SKM-1 (cell line): ENCODE data around the gene PHYHD1.

ENCODE experiments used
- DNase-seq: peaks from one replicate; lab custom pipeline; 2025; ENCODE audit not compliant: unreplicated experiment; lab: John Stamatoyannopoulos, UW

PHYHD1 gene

DNA sequence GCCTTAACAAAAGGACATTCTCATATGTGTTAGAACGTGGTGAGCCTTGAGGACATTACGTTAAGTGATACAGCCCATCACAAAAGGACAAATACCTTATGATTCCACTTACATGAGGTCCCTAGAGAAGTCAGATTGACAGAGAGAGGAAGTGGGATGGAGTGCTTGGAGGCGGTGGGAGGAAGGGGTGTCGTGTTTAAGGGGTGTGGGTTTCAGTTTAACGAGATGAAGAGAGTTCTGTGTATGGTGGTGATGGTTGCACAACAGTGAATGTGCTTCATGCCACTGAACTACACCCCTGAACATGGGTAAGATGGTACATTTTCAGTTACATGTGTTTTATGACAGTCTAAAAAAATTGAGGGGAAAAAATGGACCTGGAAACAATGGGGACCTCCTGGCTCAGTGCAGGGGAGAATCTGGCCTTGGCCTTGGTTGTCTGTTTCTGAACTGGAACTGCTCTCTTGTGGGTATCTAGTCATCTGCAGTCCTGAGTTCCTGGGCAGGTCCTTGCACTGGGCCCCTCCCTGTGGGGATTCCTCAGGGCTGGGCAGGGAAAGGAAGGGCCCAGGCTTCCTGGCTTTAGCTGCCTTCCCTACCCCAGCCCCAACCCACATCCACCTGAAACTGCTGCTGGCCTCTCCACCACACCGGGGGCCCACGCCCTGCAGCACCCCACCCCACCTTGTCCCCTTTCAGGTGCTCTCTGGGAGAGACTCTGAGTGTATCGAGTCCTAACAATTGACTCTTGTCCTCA, 21.0 kb upstream of the PHYHD1 start:
- no peak for DNase-seq

DNA sequence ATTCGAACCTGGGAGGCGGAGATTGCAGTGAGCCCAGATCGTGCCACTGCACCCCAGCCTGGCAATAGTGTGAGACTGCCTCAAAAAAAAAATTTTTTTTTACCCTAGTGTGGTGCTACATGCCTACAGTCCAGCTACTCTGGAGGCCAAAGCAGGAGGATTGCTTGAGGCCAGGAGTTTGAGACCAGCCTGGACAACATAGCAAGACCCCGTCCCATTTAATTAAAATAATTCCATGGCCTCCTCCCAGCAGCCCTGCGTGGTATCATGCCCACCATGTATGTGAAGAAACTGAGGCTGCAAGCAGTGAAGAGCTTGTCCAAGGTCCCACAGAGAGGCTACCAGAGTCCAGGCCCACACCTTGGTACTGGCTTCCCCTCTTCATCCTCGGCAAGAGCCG, 19.4 kb upstream of the PHYHD1 start:
- DNase-seq: no peak

DNA sequence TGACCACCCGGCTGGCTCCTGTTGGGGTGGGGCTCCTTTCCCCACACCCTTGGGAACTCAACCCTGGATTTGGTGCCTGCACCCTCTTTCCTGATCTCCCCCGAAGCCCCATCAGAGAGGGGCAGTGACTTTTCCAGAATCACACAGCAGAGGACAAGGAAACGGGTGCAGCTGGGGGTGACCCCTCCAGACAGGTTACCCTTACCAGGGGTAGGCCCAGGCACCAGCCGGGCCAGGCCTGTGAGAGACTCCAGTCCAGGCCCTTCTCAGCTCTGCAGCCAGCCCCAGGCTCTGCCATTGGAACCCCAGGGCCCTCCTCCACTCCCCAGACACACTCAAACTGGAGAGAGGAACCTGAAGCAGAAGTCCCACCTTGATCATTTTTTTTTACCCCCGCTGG, 19.0 kb upstream of the PHYHD1 start:
- DNase-seq: no peak

DNA sequence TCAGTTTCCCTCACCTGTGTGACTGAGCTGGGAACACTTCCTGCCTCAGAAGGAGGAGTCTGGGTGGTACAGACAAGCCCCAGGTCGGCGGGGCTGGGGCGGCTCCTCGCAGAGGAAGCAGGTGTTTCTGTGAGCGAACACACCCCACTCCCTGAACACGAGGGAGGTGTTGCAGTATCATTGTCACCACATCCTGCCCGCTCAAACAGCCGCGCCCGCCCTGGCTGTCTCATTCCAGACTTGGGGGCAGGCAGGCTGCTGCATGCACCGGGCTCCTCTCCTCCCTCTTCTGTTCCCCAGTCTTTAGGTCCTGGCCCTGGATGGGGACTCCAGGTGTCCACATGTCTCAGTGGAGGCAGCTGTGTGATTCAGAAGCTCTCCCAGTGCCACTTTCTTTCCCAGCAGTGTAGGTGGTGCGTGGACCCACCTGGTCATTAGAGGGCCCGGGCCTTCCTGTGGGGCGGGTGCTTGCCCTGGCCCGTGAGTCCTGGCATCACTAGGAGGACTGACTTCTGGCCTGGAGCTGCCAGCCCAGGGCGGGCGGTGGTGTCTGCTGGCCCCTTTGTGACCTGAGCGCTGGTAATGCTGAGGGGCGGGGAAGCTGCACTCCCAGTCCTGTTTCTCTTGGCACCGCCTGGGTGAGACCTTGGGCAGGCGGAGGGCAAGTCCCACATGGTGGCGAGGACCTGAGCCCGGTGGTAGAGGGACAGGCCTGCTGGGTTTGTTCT, 18.3 kb upstream of the PHYHD1 start:
- no peak for DNase-seq

DNA sequence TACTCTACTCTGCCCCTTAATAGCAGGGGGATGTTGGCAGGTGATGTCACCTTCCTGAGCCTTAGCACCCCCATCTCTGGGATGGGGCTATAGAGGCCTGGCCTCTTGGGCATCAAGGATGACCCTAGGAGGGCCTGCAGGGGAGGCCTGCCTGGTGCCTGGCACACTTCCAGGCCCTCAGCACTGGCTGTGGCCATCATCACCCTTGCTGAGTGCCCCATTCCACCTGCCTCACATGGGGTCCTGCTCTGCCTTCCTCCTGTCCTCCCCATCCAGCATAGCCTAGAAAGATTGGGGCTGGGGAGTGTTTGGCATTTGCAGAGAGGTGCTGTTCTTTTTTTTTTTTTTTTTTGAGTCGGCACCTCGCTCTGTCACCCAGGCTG, 17.7 kb upstream of the PHYHD1 start:
- no peak for DNase-seq

DNA sequence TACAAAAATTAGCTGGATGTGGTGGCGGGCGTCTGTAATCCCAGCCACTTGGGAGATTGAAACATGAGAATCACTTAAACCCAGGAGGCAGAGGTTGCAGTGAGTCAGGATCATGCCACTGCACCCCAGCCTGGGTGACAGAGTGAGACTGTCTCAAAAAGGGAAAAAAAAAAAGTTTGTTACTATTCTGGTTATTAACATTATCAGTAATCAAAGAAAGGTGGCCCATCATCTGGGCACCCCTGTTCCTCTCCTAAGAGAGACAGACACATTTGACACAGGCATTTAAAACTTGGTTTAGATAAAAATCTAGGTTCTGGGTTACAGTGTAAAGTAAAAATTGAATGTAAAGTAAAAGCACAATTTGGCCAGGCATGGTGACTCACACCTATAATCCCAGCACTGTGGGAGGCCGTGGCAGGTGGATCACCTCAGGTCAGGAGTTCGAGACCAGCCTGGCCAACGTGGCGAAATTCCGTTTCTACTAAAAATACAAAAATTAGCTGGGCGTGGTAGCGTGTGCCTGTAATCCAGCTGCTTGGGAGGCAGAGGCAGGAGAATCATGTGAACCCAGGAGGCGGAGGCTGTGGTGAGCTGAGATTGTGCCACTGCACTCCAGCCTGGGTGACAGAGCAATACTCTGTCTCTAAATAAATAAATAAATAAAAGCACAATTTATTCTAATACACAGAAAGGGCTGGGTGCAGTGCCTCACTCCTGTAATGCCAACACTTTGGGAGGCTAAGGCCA, 16.7 kb upstream of the PHYHD1 start:
- DNase-seq: no peak

DNA sequence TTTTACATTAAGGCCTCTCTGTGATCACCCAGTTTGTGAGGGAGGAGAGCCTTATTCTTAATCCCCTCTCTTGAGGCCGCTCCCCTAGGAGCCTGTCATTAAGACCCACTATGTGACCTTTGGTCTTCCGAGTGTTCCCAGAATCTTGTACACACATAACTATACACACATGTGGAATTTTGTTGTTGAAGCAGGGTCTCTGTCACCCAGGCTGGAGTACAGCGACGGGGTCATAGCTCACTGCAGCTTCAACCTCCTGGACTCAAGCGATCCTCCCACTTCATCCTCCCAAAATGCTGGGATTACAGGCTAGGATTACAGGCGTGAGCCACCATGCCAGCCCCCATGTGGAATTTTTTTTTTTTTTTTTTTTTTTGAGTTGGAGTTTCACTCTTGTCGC, 14.8 kb upstream of the PHYHD1 start:
- no peak for DNase-seq

DNA sequence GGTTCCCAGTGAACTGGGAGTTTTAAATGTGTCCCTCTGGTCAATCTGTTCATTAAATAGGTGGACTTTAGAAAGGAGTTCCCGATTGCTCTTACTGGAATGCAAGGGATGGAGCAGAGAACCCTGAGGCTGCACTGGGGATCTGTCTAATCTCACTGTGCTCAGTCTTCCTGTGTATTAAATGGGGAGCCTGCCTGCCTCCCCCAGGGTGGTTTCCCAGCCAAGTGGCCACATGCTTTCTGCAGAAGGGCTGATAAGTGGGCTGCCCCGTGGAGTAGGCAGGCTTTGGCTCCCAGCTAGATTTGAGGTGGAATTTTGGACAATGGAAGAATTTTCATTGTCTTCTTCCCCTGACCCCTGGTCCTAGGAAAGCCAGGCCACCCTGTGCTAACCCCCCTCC, 14.0 kb upstream of the PHYHD1 start:
- no peak for DNase-seq

DNA sequence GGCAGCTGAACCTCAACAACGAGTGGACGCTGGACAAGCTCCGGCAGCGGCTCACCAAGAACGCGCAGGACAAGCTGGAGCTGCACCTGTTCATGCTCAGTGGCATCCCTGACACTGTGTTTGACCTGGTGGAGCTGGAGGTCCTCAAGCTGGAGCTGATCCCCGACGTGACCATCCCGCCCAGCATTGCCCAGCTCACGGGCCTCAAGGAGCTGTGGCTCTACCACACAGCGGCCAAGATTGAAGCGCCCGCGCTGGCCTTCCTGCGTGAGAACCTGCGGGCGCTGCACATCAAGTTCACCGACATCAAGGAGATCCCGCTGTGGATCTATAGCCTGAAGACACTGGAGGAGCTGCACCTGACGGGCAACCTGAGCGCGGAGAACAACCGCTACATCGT, 12.4 kb upstream of the PHYHD1 start:
- DNase-seq: no peak

DNA sequence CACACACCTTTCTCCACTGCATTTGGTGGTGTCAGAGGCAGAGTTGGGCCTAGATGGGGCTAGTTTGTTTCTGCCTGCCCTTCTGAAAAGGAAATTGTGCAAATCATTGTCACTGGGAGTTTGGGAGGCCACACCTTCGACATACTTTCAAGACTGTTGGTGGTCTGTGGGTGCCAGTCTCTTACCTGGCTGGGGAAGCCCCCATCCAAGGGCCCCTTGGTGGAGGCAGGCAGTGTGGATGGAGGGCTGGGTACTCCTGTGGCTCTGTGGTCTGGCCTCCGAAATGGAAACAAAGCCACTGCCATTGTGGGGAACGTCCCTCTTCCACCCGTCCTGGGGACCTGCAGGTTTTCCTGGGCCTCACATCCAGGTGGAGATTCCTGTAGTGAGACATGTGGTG, 10.9 kb upstream of the PHYHD1 start:
- DNase-seq: no peak

DNA sequence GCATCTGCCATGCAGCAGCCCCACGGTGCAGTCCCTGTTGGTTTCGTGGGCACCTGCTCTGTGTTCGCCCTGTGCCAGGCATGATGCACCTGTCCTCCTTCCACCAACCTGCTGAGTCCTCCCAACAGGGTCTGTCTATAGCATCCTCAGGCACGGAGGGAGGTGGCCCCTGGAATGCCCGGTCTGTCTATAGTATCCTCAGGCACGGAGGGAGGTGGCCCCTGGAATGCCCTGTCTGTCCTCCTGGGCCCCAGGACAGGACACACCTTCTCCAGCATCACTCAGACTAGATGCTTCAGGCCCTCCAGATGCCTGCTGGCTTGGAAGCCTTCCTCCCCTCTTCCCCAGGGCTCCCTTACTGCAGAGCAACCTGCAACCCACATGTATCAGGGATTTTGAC, 9.9 kb upstream of the PHYHD1 start:
- DNase-seq: no peak

DNA sequence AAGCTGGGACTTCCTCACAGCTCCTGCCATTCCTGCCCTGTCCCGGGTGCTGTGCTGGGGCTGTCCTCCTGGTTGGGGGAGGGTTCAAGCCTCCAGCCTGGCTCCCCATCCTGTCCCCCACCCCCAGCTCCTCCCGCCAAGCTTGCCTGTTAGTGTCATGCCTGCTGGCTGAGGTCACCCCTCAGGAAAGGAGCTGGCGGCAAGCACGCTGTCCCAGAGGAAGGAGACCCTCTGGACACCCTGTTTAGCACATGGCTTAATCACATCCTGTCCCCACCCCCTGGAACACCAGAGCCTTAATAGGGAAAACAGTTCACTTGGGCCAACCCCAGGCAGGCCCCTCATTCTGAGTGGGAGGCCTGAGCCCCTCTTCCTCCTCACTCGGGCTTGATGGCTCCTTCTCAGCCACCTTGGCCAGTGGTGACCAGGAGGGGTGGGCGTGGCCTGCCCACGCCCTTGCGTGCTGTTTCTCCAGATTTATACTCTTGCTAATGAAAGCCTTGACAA, 9.2 kb upstream of the PHYHD1 start:
- DNase-seq: no peak

DNA sequence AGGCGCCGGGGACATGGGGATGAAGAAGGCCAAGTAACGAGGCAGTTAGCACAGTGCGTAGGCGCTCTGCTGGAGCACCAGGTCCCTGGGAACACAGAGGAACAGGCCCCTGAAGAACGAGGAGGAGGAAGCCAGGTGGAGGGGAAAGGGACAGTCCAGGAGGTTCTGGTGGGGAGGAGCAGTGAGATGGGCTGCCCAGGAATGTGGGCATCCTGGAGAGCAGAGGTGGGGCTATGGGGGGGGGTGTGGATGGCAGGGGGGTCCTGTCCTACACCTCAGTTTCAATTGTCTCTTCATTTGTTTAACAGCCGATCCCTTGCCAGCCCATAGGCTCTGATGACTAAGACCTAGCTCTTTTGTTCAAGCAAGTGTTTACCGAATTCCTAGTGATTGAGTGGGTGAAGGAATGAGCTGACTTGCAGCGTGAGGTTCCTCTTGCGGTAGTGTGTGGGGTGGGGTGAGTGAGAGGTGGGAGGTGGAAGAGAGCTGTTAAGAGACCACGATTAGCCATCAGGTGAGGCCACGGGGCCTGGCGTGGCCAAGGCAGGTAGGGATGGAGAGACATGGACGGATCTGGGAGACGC, 8.4 kb upstream of the PHYHD1 start:
- DNase-seq: no peak

DNA sequence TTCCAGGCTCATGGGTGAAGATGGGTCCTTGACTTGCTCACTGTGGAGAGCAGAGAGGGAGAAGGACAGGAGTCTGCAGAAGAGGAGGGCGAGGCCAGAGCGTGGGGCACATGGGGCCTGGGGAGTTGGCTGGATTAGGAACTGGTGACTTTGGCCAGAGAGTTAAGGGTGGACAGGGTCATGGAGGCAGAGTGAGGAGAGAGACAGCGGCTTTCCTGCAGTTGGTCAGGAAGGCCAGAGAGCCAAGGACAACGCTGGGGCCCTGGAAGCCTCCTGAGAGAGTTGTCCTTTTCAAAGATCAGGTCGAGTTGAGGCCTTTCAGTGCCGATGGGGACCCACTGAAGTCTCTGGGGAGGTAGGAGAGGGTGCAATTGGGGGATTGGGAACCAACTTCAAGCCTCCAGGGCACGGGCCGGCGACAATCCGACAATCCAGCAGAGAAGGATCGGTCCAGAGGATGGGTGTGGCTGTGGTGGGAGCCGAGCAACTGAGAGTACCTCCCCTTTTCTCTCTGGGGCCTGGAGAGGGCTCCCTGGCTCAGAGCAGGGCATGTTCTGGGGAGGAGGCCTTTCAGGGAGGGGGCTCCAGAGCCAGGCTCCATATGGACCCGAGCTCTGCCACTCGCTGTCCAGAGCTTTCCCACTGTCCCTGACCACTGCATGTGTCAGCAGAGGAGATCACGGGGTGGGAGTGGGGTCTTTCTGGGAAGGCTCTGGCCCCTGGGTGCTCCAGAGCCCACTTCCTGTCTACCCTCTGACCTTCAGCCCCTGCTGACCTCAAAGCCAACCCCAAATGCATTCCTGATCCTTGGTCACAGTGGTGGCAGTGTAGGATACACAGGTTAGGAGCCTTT, 7.5 kb upstream of the PHYHD1 start:
- no peak for DNase-seq

DNA sequence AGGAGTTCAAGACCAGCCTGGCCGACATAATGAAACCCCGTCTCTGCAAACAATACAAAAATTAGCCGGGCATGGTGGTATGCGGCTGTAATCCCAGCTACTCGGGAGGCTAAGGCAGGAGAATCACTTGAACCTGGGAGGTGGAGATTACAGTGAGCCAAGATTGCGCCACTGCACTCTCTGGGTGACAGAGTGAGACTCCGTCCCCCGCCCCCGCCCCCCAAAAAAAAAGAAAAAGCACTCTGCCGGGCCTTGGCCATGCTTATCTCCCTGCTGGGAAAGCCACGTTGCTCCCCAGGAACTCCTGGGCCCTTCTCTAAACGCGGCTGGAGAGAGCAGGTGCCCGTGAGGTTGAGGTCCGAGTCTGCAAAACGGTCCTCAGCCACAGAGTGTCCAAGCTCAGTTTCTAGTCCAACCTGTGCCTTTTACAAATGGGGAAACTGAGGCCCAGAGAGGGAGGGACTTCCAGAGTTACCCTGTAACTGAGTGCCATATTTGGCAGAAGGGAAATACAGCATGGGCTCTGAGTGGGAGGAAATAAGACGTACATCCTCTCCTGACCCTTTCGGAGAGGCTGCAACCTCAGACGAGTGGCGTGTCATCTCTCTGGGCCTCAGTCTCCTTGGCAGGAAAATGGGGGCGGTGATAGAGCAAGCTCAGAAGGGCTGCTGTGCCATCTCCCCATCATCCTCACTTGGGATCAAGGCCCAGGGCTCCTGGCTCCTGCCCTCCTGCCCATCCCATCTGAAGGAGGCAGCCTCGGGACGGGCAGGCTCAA, 6.6 kb upstream of the PHYHD1 start:
- no peak for DNase-seq

DNA sequence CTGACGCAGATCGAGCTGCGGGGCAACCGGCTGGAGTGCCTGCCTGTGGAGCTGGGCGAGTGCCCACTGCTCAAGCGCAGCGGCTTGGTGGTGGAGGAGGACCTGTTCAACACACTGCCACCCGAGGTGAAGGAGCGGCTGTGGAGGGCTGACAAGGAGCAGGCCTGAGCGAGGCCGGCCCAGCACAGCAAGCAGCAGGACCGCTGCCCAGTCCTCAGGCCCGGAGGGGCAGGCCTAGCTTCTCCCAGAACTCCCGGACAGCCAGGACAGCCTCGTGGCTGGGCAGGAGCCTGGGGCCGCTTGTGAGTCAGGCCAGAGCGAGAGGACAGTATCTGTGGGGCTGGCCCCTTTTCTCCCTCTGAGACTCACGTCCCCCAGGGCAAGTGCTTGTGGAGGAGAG, 4.6 kb upstream of the PHYHD1 start:
- no peak for DNase-seq

DNA sequence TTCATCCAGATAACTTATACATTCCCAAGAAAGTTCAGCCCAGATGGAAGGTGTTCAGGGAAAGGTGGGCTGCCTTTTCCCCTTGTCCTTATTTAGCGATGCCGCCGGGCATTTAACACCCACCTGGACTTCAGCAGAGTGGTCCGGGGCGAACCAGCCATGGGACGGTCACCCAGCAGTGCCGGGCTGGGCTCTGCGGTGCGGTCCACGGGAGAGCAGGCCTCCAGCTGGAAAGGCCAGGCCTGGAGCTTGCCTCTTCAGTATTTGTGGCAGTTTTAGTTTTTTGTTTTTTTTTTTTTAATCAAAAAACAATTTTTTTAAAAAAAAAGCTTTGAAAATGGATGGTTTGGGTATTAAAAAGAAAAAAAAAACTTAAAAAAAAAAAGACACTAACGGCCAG, 4.0 kb upstream of the PHYHD1 start:
- no peak for DNase-seq

DNA sequence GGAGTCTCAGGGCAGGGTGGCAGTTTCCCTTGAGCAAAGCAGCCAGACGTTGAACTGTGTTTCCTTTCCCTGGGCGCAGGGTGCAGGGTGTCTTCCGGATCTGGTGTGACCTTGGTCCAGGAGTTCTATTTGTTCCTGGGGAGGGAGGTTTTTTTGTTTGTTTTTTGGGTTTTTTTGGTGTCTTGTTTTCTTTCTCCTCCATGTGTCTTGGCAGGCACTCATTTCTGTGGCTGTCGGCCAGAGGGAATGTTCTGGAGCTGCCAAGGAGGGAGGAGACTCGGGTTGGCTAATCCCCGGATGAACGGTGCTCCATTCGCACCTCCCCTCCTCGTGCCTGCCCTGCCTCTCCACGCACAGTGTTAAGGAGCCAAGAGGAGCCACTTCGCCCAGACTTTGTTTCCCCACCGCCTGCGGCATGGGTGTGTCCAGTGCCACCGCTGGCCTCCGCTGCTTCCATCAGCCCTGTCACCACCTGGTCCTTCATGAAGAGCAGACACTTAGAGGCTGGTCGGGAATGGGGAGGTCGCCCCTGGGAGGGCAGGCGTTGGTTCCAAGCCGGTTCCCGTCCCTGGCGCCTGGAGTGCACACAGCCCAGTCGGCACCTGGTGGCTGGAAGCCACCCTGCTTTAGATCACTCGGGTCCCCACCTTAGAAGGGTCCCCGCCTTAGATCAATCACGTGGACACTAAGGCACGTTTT, 3.5 kb upstream of the PHYHD1 start:
- DNase-seq: no peak

DNA sequence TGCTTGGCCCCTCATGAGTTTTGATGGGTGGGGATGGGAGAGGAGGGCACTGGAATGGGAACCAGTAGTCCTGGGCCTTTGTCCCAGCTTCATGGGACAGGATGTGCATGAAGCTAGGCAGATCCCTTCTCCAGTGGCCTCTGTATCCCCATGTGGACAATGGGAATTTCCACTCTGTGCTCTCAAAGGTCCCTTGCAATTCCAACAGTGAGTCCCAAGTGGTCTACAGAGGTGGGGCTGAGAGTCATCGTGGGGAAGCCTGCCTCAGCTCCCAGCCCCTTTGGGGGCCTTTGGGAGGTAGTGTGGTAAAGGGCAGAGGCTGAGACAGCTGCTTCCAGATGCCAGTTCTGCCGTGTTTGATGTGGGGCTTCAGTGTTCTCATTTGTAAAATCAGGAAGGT, 1.9 kb upstream of the PHYHD1 start:
- DNase-seq: no peak
